BLaER1 treated with 17β-estradiol and CSF1 and Interleukin-3, amounts not matched to agents 10 nM and 100 nM (cell line): Measurements from ENCODE around the gene TNIK.
"Not testable (repeated sequence)": the region's sequence is repeated elsewhere in the genome, so short reads cannot be mapped to it uniquely, and the experiment has no call there.

Experiments
- H3K27ac ChIP-seq, 11 experiments: shearing (Covaris generic); formaldehyde crosslinking; 2 replicates each; pipeline ENCODE4 v1.8.1; 2022
- H3K27me3 ChIP-seq, 11 experiments: shearing (Covaris generic); formaldehyde crosslinking; 2 replicates each; pipeline ENCODE4 v1.8.1; 2022
- H3K36me3 ChIP-seq, 11 experiments: shearing (Covaris generic); formaldehyde crosslinking; 2 replicates each; pipeline ENCODE4 v1.8.1; 2022
- H3K4me1 ChIP-seq, 10 experiments: shearing (Covaris generic); formaldehyde crosslinking; 2 replicates each; pipeline ENCODE4 v1.8.1; 2022
- H3K4me2 ChIP-seq, 11 experiments: shearing (Covaris generic); formaldehyde crosslinking; 2 replicates each; pipeline ENCODE4 v1.8.1; 2022
- H3K4me3 ChIP-seq, 10 experiments: shearing (Covaris generic); formaldehyde crosslinking; 2 replicates each; pipeline ENCODE4 v1.8.1; 2022
- H3K9ac ChIP-seq, 11 experiments: shearing (Covaris generic); formaldehyde crosslinking; 2 replicates each; pipeline ENCODE4 v1.8.1; 2022
- H3K9me3 ChIP-seq, 11 experiments: shearing (Covaris generic); formaldehyde crosslinking; replicated peaks in 1 of 11; 2 replicates each; pipeline ENCODE4 v1.8.1; 2022
- H4K20me1 ChIP-seq, 11 experiments: shearing (Covaris generic); formaldehyde crosslinking; 2 replicates each; pipeline ENCODE4 v1.8.1; 2022
- Cebpa-rat ChIP-seq, 11 experiments: shearing (Covaris generic); IDR thresholded peaks; 2 replicates each; pipeline ENCODE4 v1.8.1; 2022

TNIK gene

DNA sequence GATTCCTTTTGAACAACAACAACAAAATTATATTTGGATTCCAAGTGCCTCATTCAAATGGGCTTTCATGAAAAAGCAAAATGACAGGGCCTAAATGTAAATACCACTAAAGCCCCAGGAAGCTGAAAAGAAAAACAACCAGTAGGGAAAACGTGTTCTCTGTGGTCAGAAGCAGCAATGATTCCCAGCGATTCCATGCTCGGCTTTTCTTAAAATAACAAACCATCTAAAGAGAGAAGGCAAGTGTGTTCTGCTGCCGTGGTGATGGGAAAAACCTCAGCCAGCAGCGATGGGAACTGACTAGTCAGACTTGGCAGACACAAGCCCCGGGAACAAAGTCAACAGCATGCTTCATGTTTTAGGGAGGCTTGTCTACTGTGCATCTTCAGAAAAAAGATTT, 153.6 kb downstream of the TNIK start:
- Histone ChIP-seq H3K4me1 (peaks cover 0 to 4% (median 0%) of the 10 kb centered on the region in 10 experiments; a peak in 2 of 20 replicates), H3K4me2 (no peak overlapping the region), H3K4me3 (no peak overlapping the region), H3K36me3 (no peaks in the 10 kb centered on the region), H3K27ac (no peak overlapping the region), H4K20me1 (no peaks in the 10 kb centered on the region), H3K27me3 (no peaks in the 10 kb centered on the region), H3K9ac (no peak overlapping the region), H3K9me3 (peaks cover 0 to 9% (median 4%) of the 10 kb centered on the region in 11 experiments; a peak in 8 of 22 replicates)
- TF ChIP-seq Cebpa-rat (IDR thresholded peaks at IDR 0.05): no peak

DNA sequence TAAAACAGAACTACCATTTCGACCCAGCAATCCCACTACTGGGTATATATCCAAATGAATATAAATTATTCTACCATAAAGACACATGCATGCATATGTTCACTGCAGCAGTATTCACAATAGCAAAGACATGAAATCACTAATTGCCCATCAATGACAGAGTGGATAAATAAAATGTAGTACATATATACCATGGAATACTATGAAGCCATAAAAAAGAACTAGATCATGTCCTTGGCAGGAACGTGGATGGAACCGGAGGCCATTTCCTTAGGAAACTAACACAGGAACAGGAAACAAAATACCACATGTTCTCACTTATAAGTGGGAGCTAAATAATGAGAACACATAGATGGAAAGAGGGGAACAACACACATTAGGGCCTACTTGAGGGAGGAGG, 154.4 kb downstream of the TNIK start:
- not testable (repeated sequence) for H3K27ac ChIP-seq, H3K27me3 ChIP-seq, H3K9me3 ChIP-seq, H3K36me3 ChIP-seq, H3K4me1 ChIP-seq, H4K20me1 ChIP-seq, H3K9ac ChIP-seq, H3K4me2 ChIP-seq, H3K4me3 ChIP-seq

DNA sequence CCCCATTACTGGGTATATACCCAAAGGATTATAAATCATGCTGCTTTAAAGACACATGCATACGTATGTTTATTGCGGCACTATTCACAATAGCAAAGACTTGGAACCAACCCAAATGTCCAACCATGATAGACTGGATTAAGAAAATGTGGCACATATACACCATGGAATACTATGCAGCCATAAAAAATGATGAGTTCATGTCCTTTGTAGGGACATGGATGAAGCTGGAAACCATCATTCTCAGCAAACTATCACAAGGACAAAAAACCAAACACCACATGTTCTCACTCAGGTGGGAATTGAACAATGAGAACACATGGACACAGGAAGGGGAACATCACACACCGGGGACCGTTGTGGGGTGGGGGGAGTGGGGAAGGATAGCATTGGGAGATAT, 155.7 kb downstream of the TNIK start:
- H3K27me3 ChIP-seq, H3K36me3 ChIP-seq, H3K4me2 ChIP-seq, H3K9ac ChIP-seq, H4K20me1 ChIP-seq, H3K27ac ChIP-seq, H3K9me3 ChIP-seq, H3K4me3 ChIP-seq, H3K4me1 ChIP-seq: not testable (repeated sequence)

GRCh38 chr3:171304017-171304416, 156.2 kb downstream of the TNIK start:
- not testable (repeated sequence) for H3K4me2 ChIP-seq, H3K27me3 ChIP-seq, H3K9me3 ChIP-seq, H3K27ac ChIP-seq, H3K4me1 ChIP-seq, H4K20me1 ChIP-seq, H3K36me3 ChIP-seq, H3K4me3 ChIP-seq, H3K9ac ChIP-seq

DNA sequence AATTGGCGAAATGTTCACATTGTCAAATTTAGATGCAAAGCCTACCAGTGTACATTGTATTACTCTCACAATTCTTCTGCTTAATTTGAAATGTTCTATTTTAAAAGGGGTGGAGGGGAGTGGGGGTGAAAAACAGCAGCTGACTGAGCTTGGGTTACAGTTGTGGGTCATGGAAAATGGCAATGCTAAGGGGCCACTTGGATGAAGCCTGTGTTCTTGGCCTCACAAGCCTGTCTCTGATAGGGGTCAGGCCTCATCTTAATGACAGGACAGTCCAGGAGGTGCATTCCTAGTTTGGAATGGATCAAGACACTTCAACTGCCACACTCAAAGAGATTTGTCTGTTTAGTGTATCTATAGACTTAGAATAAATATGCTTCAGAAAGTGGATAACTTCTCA, 158.2 kb downstream of the TNIK start:
- Histone ChIP-seq H3K4me2 (no peak overlapping the region), H3K9me3 (0 out of 22 replicates have a peak, but pooled peaks cover 0 to 2% (median 0%) of the 10 kb centered on the region in 11 experiments)

DNA sequence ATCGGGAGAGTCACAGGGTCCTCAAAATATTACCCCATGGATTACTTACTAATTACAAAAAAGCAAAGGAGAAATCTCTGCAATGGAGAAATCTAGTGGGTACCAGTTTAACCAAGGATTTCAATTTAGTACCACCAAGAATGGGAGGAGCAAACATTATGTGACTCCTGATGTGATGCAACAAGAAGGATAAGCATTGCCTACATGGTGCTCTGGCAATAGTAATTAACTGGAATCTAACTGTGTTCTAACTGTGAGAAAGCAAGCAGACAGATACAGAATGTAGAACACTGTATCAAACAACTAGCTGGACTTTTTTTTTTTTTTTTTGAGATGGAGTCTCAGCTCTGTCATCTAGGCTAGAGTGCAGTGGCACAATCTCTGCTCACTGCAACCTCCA, 159.2 kb downstream of the TNIK start:
- Histone ChIP-seq H4K20me1 (no peaks in the 10 kb centered on the region), H3K4me2 (no peak overlapping the region), H3K9ac (no peak overlapping the region), H3K27ac (no peak overlapping the region), H3K4me1 (no peaks in the 10 kb centered on the region), H3K27me3 (no peaks in the 10 kb centered on the region), H3K36me3 (no peaks in the 10 kb centered on the region), H3K9me3 (0 out of 22 replicates have a peak, but pooled peaks cover 0 to 2% (median 0%) of the 10 kb centered on the region in 11 experiments), H3K4me3 (no peak overlapping the region)
- no peak for TF ChIP-seq Cebpa-rat (IDR thresholded peaks at IDR 0.05)

More for the DNA sequence above, 158.2 kb downstream of the TNIK start:
- H3K4me1 ChIP-seq: no peaks in the 10 kb centered on the region
- H4K20me1 ChIP-seq: no peaks in the 10 kb centered on the region
- H3K36me3 ChIP-seq: no peaks in the 10 kb centered on the region
- H3K27ac ChIP-seq: no peak overlapping the region
- TF ChIP-seq Cebpa-rat (IDR thresholded peaks at IDR 0.05): no peak
- no peak overlapping the region for H3K9ac ChIP-seq
- no peak overlapping the region for H3K4me3 ChIP-seq
- H3K27me3 ChIP-seq: no peaks in the 10 kb centered on the region

- no peak for TF ChIP-seq Cebpa-rat (IDR thresholded peaks at IDR 0.05)
- Histone ChIP-seq H3K27me3 (no peaks in the 10 kb centered on the region), H3K36me3 (no peaks in the 10 kb centered on the region), H3K4me2 (no peak overlapping the region), H3K4me1 (no peaks in the 10 kb centered on the region; a peak in 1 of 20 replicates), H3K4me3 (no peak overlapping the region), H3K27ac (no peak overlapping the region), H3K9ac (no peak overlapping the region), H4K20me1 (no peaks in the 10 kb centered on the region), H3K9me3 (no peaks in the 10 kb centered on the region)
Observed at GRCh38 chr3:171297951-171298350, 162.3 kb downstream of the TNIK start.

GRCh38 chr3:171297207-171297606, 163.0 kb downstream of the TNIK start:
- Histone ChIP-seq H3K4me1 (no peaks in the 10 kb centered on the region; a peak in 1 of 20 replicates), H3K4me3 (no peak overlapping the region), H3K9ac (no peak overlapping the region), H4K20me1 (no peaks in the 10 kb centered on the region), H3K4me2 (no peak overlapping the region), H3K27me3 (no peaks in the 10 kb centered on the region), H3K27ac (no peak overlapping the region), H3K9me3 (no peaks in the 10 kb centered on the region), H3K36me3 (no peaks in the 10 kb centered on the region)
- TF ChIP-seq Cebpa-rat (IDR thresholded peaks at IDR 0.05): no peak

DNA sequence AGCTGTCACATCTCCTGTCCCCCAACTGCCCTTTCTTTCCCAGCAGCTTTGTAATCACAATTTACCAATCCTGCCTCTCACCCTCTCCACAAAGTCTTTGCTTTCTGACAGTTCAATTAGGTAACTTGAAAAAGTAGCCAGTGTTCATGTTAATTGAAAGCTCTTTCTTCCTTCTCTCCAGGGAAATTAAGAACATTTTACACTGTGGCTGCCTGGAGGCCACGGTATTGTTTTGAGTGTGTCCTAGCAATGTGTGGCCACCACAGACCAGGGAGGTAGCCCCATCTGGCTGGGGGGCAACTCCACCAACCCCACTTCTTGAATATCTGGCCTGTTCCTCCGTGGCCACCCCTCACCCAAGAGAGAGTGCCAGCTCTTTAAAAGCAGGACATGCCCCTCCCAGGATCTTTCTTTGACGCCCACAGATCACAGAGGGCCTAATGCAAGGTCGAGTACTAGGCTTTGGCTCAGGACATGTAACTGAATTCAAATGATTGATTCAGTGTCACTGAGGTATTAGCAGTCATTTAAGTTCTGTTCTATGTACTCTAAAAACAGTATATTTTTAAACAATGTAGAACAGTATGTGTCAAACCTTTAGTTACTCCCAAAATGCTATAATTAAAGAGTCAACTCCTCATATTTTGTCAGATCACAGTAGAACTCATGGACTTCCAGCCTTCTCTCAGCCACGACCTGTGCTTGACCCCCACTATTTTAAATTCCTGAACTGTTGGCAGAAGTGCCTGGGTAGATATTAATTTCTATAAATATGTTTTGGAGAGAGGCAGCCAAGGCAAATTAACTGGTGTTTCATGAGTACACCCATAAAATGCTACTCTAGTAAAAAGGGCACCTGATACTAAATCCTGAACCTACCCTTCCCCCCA, 164.5 kb downstream of the TNIK start:
- no peaks in the 10 kb centered on the region for H3K27me3 ChIP-seq
- no peaks in the 10 kb centered on the region for H3K36me3 ChIP-seq
- TF ChIP-seq Cebpa-rat (IDR thresholded peaks at IDR 0.05): no peak
- H3K9me3 ChIP-seq: no peaks in the 10 kb centered on the region
- H3K4me1 ChIP-seq: no peaks in the 10 kb centered on the region; a peak in 1 of 20 replicates
- no peak overlapping the region for H3K9ac ChIP-seq
- H3K4me3 ChIP-seq: no peak overlapping the region
- H3K27ac ChIP-seq: no peak overlapping the region
- H4K20me1 ChIP-seq: no peaks in the 10 kb centered on the region
- no peak overlapping the region for H3K4me2 ChIP-seq

DNA sequence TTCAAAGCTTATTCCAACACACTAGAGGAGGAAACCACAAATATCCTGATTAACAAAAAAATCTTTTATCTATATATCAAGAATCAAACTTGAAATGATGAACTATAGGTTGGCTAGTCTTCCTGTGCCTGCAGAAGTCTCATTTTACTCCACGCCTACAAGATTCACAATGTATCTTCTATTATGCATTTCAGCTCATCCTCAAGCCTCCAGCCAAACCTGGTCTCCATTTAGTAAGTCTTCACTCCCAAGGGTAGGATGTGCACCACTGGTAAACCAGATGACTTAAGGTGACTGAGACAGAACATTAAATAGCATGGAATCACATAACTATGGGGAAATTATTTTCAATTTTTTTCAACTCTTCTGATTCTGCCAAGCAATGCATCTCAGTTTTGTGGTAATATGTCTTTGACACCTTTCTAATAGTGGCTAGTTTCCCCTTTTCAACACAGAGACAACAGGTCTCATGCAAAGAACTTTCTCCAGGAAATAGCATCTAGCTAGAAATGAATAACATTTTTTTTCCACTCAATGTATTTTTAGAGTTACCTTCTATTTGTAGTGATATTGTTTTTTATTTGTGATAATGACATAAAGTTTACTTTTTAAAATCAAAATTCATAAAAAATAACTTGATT, 166.9 kb downstream of the TNIK start:
- TF ChIP-seq Cebpa-rat (IDR thresholded peaks at IDR 0.05): no peak

More for the DNA sequence above, 166.9 kb downstream of the TNIK start:
- H3K9me3 ChIP-seq: no peaks in the 10 kb centered on the region
- H3K36me3 ChIP-seq: no peaks in the 10 kb centered on the region
- no peak overlapping the region for H3K4me3 ChIP-seq
- H3K4me2 ChIP-seq: no peak overlapping the region
- no peaks in the 10 kb centered on the region; a peak in 1 of 20 replicates for H3K4me1 ChIP-seq
- no peaks in the 10 kb centered on the region for H4K20me1 ChIP-seq
- no peak overlapping the region for H3K9ac ChIP-seq
- no peak overlapping the region for H3K27ac ChIP-seq
- no peaks in the 10 kb centered on the region for H3K27me3 ChIP-seq
